ENCODE results near the gene ABTB2. TPM values are rescaled to one million over a fixed set of nuclear protein-coding genes. Genes with fewer than 3 reads are reported as not detected.
A peak's percentile ranks its signal among the peaks of the same experiment; 100 is the strongest.

Gene ABTB2
- total RNA-seq, 1 donor from 2014 or later = 3.2 TPM

DNA sequence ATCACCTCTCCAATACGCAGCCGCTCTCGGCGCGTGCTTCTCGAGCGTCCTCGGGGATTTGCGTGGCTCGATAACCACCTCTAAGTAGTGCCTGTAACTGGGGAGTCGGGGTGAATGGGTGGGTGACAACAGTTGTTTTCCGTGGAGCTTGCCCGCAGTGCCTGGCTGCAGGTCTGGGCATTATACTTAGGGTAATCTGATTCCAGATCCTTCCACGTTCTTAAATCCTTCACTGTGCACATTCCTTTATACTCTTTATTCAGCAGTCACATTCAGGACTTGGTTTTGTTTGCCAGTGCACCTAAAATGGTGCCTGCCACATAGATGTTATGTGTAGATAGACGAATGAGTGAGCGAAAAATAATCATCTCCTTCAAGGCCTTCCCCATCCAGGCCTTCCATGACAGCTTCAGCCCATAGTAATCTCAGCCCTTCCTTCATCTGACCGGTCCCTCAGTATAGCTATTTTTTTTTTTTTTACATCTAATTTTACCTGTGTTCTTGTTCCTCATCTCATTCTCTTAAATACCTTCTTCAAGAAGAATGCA, 251.8 kb downstream of the ABTB2 start:
- Histone ChIP-seq H3K36me3 (peaks cover 37% of the 10 kb centered on the region), H3K27ac (peak overlapping the region; percentile 98), H3K4me1 (peaks cover 16% of the 10 kb centered on the region), H3K27me3 (no peaks in the 10 kb centered on the region), H3K4me3 (peak overlapping the region; percentile 97), H3K9me3 (no peaks in the 10 kb centered on the region)
- DNase-seq (no peak), ATAC-seq (no peak)
- TF ChIP-seq, protein P1, sequence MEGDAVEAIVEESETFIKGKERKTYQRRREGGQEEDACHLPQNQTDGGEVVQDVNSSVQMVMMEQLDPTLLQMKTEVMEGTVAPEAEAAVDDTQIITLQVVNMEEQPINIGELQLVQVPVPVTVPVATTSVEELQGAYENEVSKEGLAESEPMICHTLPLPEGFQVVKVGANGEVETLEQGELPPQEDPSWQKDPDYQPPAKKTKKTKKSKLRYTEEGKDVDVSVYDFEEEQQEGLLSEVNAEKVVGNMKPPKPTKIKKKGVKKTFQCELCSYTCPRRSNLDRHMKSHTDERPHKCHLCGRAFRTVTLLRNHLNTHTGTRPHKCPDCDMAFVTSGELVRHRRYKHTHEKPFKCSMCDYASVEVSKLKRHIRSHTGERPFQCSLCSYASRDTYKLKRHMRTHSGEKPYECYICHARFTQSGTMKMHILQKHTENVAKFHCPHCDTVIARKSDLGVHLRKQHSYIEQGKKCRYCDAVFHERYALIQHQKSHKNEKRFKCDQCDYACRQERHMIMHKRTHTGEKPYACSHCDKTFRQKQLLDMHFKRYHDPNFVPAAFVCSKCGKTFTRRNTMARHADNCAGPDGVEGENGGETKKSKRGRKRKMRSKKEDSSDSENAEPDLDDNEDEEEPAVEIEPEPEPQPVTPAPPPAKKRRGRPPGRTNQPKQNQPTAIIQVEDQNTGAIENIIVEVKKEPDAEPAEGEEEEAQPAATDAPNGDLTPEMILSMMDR (IDR thresholded peaks at IDR 0.05) = no peak
- intact Hi-C loops (cut with DNase I) = no loop called here

DNA sequence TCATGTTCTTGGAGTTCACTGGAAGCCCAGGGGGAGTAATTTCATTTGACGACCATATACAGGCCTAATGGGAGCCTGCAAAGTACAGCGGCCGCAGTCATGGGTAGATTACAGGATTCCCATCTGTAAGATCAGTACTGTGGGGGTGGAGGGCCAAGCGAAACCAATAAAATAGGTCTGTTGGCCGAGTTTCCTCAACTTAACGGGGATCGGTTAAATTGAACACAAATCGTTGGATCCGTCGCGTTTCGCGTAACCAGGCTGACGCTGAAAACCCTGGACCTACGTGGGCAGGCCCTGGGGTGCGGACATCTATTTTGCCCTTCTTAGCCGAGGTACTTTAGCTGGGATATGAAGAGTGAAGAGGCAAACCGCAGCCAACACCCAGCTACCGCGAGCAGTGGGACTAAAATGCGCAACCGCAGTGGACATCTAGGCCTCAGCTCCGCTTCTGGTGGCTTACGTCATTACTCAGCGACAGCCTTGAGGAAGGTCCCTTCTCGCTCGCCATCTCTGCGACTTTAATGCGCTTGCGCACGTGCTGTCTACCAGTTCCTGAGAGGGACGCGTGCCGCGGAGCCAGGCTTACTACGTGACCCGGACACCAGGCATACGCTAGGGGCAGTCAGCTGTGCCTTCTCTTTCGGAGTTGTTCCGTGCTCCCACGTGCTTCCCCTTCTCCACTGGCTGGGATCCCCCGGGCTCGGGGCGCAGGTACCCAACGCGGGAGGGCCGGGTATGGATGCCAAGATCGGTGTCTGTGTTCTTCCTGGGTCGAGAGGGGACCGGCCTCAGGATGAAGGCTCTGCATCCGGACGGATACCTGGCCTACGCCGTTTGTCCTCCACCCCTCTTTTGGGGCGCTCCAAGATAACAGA, 252.5 kb downstream of the ABTB2 start, which contains the start of gene NAT10:
Gene NAT10, plus strand, starts transcription at position 551 of the 878 bp plus-strand sequence. CDS start 2,597 bp downstream, outside the sequence.
- ATAC-seq = peak; percentile 99
- peak; percentile 97 for DNase-seq
- H3K27ac ChIP-seq = peak within 1 kb of the TSS; percentile 98
- peaks cover 16% of the 10 kb centered on the region for H3K4me1 ChIP-seq
- intact Hi-C loops (cut with DNase I) = no loop called here
- no peaks in the 10 kb centered on the region for H3K9me3 ChIP-seq
- peak within 1 kb of the TSS; percentile 97 for H3K4me3 ChIP-seq
- TF ChIP-seq, protein P1 (IDR thresholded peaks at IDR 0.05) = peak; percentile 21
- H3K36me3 ChIP-seq = peaks cover 39% of the 10 kb centered on the region
- no peaks in the 10 kb centered on the region for H3K27me3 ChIP-seq

DNA sequence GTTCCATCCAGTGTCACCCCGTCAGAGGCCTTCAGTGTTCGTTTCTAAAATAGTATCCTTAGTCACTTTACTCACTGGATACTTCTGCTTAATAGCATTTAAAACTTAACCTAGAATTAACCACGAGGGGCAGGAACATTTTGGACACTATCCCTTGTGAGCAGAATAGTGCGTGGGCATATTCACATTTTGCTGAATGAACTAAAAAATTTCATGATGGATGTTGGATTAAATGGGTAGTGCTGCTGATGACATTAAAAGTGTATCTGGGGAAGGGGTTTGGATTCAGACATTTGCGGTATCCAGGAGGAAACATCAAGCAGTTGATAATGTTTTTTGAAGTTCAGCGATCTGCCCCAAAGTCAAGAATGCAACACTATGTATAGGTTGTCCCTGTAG, 253.1 kb downstream of the ABTB2 start:
- H3K27ac ChIP-seq = peak overlapping the region; percentile 98
- H3K36me3 ChIP-seq = peaks cover 39% of the 10 kb centered on the region
- H3K27me3 ChIP-seq = no peaks in the 10 kb centered on the region
- no peaks in the 10 kb centered on the region for H3K9me3 ChIP-seq
- H3K4me1 ChIP-seq = peaks cover 16% of the 10 kb centered on the region
- ATAC-seq (no peak), DNase-seq (no peak)
- TF ChIP-seq, protein P1 (IDR thresholded peaks at IDR 0.05) = no peak
- intact Hi-C loops (cut with DNase I) = no loop called here
- H3K4me3 ChIP-seq = peak overlapping the region; percentile 97

Other genes starting within 250 kb of the ABTB2 start
- gene CAT, start 80.9 kb upstream of the ABTB2 start, total RNA-seq = 213 TPM
- 10.7 TPM for gene ELF5, start 155.8 kb upstream of the ABTB2 start, total RNA-seq